MCF 10A (cell line): ENCODE data around the gene WFIKKN2. TPM values are rescaled to one million over a fixed set of nuclear protein-coding genes. Genes with fewer than 3 reads are reported as not detected.

Source experiments
- BruUV-seq: library from RNA; stranded (reverse); fragments of 400-500 nt; replicated peaks from 2 replicates; lab custom pipeline; 2021; lab: Mats Ljungman, UMichigan
- CTCF ChIA-PET: fragments of 300-600 bp; sonication (Branson Sonifier 250); formaldehyde crosslinking; extraction: SDS; loops from one replicate; lab custom pipeline; 2021; ENCODE audit warnings: antibody characterized with exemption, inconsistent platforms; lab: Yijun Ruan, JAX
- POLR2A ChIA-PET: fragments of 300-600, 350-650 bp; sonication (Branson Sonifier 250); formaldehyde crosslinking; extraction: SDS; loops from one replicate; lab custom pipeline; 2020; ENCODE audit warnings: antibody characterized with exemption, inconsistent platforms; lab: Yijun Ruan, JAX
- DNase-seq: peaks from one replicate; pipeline ENCODE4 v3.0.0-alpha.2; 2018; ENCODE audit not compliant: unreplicated experiment
- H3K27ac Mint-ChIP-seq: one replicate; pipeline ENCODE4 v1.8.0; 2022; ENCODE audit warnings: mild to moderate bottlenecking, low read depth, mixed read lengths; ENCODE audit not compliant: unreplicated experiment
- H3K27me3 Mint-ChIP-seq: one replicate; pipeline ENCODE4 v1.8.0; 2022; ENCODE audit warnings: mixed read lengths; ENCODE audit not compliant: insufficient read depth, unreplicated experiment
- H3K36me3 Mint-ChIP-seq: one replicate; pipeline ENCODE4 v1.8.0; 2022; ENCODE audit warnings: mild to moderate bottlenecking, moderate library complexity, mixed read lengths; ENCODE audit not compliant: insufficient read depth, unreplicated experiment
- H3K4me1 Mint-ChIP-seq: one replicate; pipeline ENCODE4 v1.8.0; 2022; ENCODE audit warnings: mixed read lengths; ENCODE audit not compliant: insufficient read depth, unreplicated experiment
- H3K4me3 Mint-ChIP-seq: one replicate; pipeline ENCODE4 v1.8.0; 2022; ENCODE audit warnings: mild to moderate bottlenecking, moderate library complexity, mixed read lengths; ENCODE audit not compliant: unreplicated experiment
- H3K9me3 Mint-ChIP-seq: one replicate; pipeline ENCODE4 v1.8.0; 2022; ENCODE audit warnings: mixed read lengths; ENCODE audit not compliant: unreplicated experiment
- intact Hi-C: fragments of 100-400 bp; cut with micrococcal nuclease; formaldehyde crosslinking; loops from 2 replicates; pipeline ENCODE4 v1.14.1; 2022
- total RNA-seq: library from RNA; stranded (reverse); gene quantifications from 2 replicates; pipeline ENCODE4 v1.2.3, GENCODE V29; 2022
- TF ChIP-seq, protein P1 (sequence below): fragments of 200-600 bp; IDR thresholded peaks from one replicate; pipeline ENCODE4 v1.8.0; 2022; ENCODE audit warnings: antibody characterized with exemption, mild to moderate bottlenecking; ENCODE audit not compliant: unreplicated experiment

Gene WFIKKN2
- total RNA-seq, 1 experiment from 2014 or later: not detected

- Mint-ChIP-seq H3K36me3 (no peaks in the 10 kb centered on the region), H3K27me3 (no peaks in the 10 kb centered on the region), H3K4me1 (peaks cover 18% of the 10 kb centered on the region), H3K4me3 (no peak overlapping the region), H3K9me3 (no peaks in the 10 kb centered on the region), H3K27ac (no peak overlapping the region)
- ChIA-PET POLR2A (interaction anchor here (0.6 to 1.0 kb wide), 4 partner anchors 8 to 642 kb away, joined by 3 to 5 read pairs (median 4); no protein-coding TSS in a partner anchor), CTCF (interaction anchor here (0.6 to 2.7 kb wide), 5 partner anchors 8 to 86 kb away, joined by 3 to 9 read pairs (median 4); no protein-coding TSS in a partner anchor)
- intact Hi-C loops: no loop called here
- no TSS peak for BruUV-seq
- no peak for DNase-seq
- TF ChIP-seq, protein P1, sequence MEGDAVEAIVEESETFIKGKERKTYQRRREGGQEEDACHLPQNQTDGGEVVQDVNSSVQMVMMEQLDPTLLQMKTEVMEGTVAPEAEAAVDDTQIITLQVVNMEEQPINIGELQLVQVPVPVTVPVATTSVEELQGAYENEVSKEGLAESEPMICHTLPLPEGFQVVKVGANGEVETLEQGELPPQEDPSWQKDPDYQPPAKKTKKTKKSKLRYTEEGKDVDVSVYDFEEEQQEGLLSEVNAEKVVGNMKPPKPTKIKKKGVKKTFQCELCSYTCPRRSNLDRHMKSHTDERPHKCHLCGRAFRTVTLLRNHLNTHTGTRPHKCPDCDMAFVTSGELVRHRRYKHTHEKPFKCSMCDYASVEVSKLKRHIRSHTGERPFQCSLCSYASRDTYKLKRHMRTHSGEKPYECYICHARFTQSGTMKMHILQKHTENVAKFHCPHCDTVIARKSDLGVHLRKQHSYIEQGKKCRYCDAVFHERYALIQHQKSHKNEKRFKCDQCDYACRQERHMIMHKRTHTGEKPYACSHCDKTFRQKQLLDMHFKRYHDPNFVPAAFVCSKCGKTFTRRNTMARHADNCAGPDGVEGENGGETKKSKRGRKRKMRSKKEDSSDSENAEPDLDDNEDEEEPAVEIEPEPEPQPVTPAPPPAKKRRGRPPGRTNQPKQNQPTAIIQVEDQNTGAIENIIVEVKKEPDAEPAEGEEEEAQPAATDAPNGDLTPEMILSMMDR: no peak
These were observed 44.8 kb upstream of the WFIKKN2 start for GRCh38 chr17:50790618-50791017.

GRCh38 chr17:50792132-50792531 lies 43.3 kb upstream of the WFIKKN2 start:
- POLR2A ChIA-PET: no interaction called here
- intact Hi-C loops: no loop called here
- no TSS peak for BruUV-seq

GRCh38 chr17:50793007-50793406 lies 42.4 kb upstream of the WFIKKN2 start:
- ChIA-PET CTCF (interaction anchor here (2.7 kb wide), 1 partner anchor 10 kb away, joined by 9 read pairs; no protein-coding TSS in a partner anchor), POLR2A (no interaction called here)
- Mint-ChIP-seq H3K27ac (no peak overlapping the region), H3K27me3 (no peaks in the 10 kb centered on the region), H3K9me3 (no peaks in the 10 kb centered on the region), H3K36me3 (no peaks in the 10 kb centered on the region), H3K4me3 (no peak overlapping the region), H3K4me1 (no peaks in the 10 kb centered on the region)
- no peak for DNase-seq
- BruUV-seq: no TSS peak
- TF ChIP-seq, protein P1: no peak
- intact Hi-C loops: no loop called here

More at GRCh38 chr17:50792132-50792531, 43.3 kb upstream of the WFIKKN2 start:
- no peaks in the 10 kb centered on the region for H3K27me3 Mint-ChIP-seq
- TF ChIP-seq, protein P1: no peak
- no peak overlapping the region for H3K27ac Mint-ChIP-seq
- H3K4me3 Mint-ChIP-seq: no peak overlapping the region
- H3K36me3 Mint-ChIP-seq: no peaks in the 10 kb centered on the region
- H3K9me3 Mint-ChIP-seq: no peaks in the 10 kb centered on the region
- H3K4me1 Mint-ChIP-seq: peaks cover 3% of the 10 kb centered on the region
- CTCF ChIA-PET: interaction anchor here (2.7 kb wide), 1 partner anchor 9 kb away, joined by 9 read pairs; no protein-coding TSS in a partner anchor
- no peak for DNase-seq

- H3K36me3 Mint-ChIP-seq: no peaks in the 10 kb centered on the region
- no peaks in the 10 kb centered on the region for H3K9me3 Mint-ChIP-seq
- no peak overlapping the region for H3K27ac Mint-ChIP-seq
- H3K27me3 Mint-ChIP-seq: no peaks in the 10 kb centered on the region
- BruUV-seq: no TSS peak
- TF ChIP-seq, protein P1: no peak
- no peak overlapping the region for H3K4me3 Mint-ChIP-seq
- H3K4me1 Mint-ChIP-seq: peaks cover 10% of the 10 kb centered on the region
- ChIA-PET CTCF (interaction anchor here (0.6 to 1.7 kb wide), 4 partner anchors 11 to 298 kb away, joined by 3 to 4 read pairs (median 4); no protein-coding TSS in a partner anchor), POLR2A (interaction anchor here (1.3 kb wide), 1 partner anchor 9 kb away, joined by 6 read pairs; no protein-coding TSS in a partner anchor)
- DNase-seq: no peak
- intact Hi-C loops: no loop called here
These were observed 41.0 kb upstream of the WFIKKN2 start for GRCh38 chr17:50794361-50794760.
